Astrocyte (in vitro differentiated cells and primary cell): ENCODE data around the gene NAALADL2.

Experiments
- CTCF ChIP-seq: IDR thresholded peaks from 2 replicates; pipeline ENCODE4 v1.5.1; 2011; ENCODE audit warnings: low read depth, mild to moderate bottlenecking, inconsistent platforms, low read length, moderate library complexity; ENCODE audit not compliant: insufficient read depth
- EZH2 ChIP-seq: IDR thresholded peaks from 2 replicates; pipeline ENCODE4 v1.6.1; 2012; ENCODE audit warnings: mild to moderate bottlenecking, low read length, inconsistent platforms; ENCODE audit not compliant: insufficient read depth

DNA sequence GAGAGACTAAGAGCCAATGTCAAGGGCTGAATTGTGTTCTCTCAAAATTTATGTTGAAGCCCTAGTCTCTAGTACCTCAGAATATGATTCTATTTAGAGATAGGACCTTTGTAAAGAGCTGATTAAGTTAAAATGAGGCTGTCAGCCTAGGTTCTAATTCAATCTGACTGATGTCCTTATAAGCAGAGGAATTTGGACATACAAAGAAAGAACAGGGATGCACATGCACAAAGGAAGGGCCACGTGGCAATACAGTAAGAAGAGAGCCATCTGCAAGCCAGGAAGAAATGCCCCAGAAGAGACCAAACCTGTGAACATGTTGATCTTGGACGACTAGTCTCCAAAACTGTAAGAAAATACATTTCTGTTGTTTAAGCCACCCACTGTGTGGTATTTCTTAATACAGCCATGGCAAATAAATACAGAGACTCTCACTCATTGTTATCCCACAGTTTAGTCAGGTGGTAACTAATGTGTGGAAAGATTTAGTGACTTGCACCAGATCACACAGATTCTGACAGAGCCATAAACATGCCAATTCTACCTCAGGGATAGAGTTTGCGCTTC is 652.2 kb downstream of the NAALADL2 start:
- no peak for TF ChIP-seq CTCF
- no peak for TF ChIP-seq EZH2
